Endometrial microvascular endothelial cells (primary cell): Measurements from ENCODE around the gene SORBS1. TPM values are rescaled to one million over a fixed set of nuclear protein-coding genes. Genes with fewer than 3 reads are reported as not detected.

Experiments
- in situ Hi-C: cut with HindIII; loops from 2 replicates; pipeline ENCODE4 v1.10.0; 2017; ENCODE audit warnings: low sequenced_read_pairs, low pct_unique_long_range_greater_than_20kb; ENCODE audit errors: inconsistent ontology term
- total RNA-seq: library from RNA; depleted of rRNA; stranded (reverse); fragments of >200 nt; gene quantifications from one replicate; pipeline ENCODE4 v1.2.3, GENCODE V29; 2015; ENCODE audit errors: inconsistent ontology term

SORBS1 gene
- total RNA-seq, 1 donor from 2014 or later = 4.5 TPM

DNA sequence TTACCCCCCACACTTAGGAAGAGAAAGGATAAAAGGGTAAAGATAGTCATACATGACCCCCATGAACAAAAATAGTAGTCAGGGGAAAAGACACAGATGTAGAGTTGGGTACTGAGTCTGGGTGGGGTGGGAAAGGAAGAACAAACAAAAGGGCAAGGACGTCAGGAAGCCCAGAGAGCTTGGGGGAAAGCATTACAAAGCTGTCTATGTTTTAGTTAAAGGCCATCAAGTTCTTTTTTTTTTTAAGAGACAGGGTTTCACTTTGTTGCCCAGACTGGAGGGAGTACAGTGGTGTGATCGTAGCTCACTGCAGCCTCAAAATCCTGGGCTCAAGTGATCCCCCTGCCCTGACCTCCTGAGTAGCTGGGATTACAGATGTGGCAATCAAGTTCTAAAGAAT, 172.0 kb downstream of the SORBS1 start:
- in situ Hi-C loops = no loop called here

DNA sequence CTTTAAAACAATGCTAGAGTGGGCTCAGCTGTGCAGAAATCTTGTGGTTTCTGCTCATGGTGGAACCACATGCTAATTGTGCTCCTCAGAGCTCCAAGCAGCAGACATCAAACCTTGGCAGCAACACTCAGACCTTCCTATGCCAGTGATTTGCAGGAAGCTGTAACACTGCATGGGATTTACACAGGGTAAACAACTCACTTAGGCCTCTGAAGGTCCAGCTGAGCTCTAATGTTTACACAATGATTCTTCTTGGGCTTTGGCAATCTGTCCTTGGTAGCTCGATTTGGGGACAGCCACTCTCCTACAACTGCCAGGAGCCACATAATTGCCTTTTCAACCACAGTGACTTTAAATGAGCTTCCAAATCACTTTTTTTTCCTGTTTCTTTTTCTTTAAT, 172.6 kb downstream of the SORBS1 start:
- in situ Hi-C loops = no loop called here

DNA sequence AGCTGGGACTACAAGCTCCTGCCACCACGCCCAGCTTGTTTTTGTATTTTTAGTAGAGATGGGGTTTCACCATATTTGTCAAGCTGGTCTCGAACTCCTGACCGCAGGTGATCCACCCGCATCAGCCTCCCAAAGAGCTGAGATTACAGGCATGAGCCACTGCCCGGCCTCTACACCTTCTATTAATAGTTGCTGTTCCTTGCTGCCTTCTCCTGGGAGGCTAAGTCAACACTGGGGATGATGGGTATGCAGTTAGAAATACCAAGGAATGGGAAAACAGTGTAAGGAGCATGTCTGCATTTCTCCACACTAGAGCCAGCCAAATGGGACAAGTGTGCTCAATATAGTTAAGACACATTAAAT, 173.1 kb downstream of the SORBS1 start:
- in situ Hi-C loops = no loop called here

DNA sequence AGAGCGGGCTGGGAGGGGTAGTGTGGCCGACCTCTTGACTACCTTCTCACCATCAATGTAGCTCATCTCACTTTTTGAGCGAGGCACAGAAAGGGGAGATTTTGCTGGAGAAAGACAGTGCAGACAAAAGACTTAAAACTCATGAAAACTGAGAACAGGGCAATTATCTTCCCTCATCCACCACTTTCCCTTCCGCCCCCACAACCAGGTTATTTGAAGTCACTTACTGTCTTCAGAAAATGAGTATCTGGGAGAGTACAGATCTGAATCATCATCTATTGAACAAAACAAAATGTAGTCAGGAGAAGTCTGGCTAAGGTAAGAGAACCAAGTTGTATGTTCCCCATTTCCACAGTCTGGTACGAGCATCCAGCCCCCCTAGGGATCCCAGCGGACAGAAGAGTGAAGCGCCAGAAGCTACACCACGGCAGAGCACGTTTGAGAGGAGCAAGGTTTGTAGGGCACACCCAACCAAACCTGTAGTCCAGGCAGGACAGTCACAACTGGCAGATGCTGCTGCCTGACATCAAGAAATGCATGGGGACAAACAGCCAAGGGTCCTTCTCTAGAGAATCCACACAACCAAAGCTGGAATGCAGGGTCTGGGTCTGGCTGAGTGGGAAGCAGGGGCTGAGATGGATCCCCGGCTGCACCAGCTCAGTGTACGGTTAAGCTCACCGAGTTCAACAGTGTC, 177.0 kb downstream of the SORBS1 start:
- in situ Hi-C loops = no loop called here

DNA sequence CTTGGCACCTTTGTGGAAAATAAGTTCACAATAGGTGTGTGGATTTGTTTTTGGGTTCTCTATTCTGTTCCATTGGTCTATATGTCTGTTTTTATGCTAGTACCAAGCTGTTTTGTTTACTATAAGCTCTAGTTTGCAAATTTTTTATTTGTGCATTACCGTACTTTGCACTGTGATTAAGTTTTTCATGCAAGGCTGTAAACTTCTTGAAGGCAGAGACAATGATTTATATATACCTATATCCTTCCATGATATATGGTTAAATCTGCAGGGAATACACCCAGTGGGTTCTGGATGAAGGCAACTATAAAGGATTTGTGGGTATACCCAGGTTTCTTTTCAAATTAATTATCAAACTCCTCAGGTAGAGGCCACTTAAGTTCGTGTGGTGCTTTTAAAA, 178.6 kb downstream of the SORBS1 start:
- in situ Hi-C loops = no loop called here

DNA sequence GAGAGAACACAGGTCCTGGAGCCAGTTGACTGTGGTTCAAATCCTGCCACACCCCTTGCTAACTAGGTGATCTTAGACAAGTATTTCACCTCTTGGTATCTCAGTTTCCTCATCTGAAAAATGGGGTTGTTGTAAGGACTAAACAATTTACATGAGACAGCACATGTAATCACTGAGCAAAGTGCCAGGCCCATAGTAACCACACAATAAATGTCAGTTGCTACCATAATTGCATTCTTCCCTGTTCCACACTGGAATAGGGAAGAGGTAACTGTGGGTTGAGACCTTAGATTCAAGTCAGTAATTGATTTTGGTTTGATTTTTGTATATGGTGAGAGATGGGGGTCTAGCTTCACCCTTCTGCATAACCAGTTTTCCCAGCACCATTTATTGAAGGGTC, 179.0 kb downstream of the SORBS1 start:
- in situ Hi-C loops = no loop called here

GRCh38 chr10:95377950-95378349, 183.2 kb downstream of the SORBS1 start:
- in situ Hi-C loops = no loop called here

GRCh38 chr10:95375418-95375817, 185.8 kb downstream of the SORBS1 start:
- in situ Hi-C loops = no loop called here

- in situ Hi-C loops = no loop called here
Observed at GRCh38 chr10:95374597-95375209, 186.5 kb downstream of the SORBS1 start.

DNA sequence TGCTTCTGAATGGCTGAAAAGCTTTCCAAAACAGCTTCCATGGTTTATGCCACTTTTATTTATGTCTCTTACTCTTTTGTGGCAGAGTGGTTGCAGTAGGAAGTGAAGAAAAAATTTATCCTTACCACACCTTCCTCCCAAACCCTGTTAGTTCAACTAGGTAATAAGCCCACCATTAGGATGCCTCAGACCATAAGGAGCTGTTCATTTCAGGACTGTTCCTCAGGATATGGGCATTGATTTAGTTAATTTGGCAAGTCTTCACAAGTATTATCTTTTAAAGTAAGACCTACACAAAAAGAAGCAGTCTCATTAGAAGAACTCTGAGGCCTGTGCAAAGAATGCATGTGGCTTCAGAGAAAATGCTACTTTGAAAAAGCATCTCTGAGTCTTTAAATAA, 187.5 kb downstream of the SORBS1 start:
- in situ Hi-C loops = no loop called here

GRCh38 chr10:95364342-95364741, 196.8 kb downstream of the SORBS1 start:
- in situ Hi-C loops = no loop called here

- in situ Hi-C loops = no loop called here
Observed at GRCh38 chr10:95363303-95363912, 197.8 kb downstream of the SORBS1 start.

GRCh38 chr10:95360122-95360714, 201.0 kb downstream of the SORBS1 start:
- in situ Hi-C loops = no loop called here

DNA sequence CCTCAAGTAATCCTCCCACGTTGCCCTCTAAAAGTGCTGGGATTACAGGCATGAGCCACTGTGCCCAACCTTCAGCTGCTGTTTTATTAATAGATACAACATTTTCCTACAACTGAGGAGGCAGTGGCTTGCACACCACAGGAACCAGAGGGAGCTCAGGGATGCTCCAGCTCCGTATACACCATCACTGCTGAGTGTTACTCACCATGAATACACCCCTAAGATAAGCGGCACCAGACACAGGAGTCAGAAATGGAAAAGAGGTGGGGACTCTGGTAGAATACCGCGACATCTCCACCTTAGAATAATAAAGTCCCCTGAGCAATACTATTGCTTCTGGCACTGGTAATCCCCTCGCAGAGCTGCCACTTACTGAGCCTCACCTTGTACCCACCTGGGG, 201.7 kb downstream of the SORBS1 start:
- in situ Hi-C loops = no loop called here

GRCh38 chr10:95356190-95356955, 204.8 kb downstream of the SORBS1 start:
- in situ Hi-C loops = no loop called here

GRCh38 chr10:95355301-95355700, 205.9 kb downstream of the SORBS1 start:
- in situ Hi-C loops = no loop called here

- in situ Hi-C loops = no loop called here
Observed at GRCh38 chr10:95354110-95354509, 207.1 kb downstream of the SORBS1 start.

DNA sequence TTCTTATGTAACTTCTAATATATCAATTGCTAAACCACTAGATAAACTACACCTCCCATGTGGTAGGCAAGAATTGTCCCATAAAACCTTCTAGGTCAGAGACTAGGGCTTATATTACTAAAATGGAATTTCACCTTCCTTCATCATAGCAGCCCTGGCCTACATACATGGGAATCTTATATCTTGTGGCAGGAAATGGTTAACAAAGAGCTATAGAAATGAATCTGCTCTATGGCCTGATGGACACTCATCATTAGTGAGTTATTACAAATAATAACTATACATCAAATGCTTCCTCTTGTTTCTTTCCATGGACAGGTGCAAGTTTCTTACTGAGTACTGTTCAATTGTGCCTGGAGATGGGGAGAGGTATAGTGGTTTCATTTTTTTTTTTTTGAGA, 208.0 kb downstream of the SORBS1 start:
- in situ Hi-C loops = no loop called here

DNA sequence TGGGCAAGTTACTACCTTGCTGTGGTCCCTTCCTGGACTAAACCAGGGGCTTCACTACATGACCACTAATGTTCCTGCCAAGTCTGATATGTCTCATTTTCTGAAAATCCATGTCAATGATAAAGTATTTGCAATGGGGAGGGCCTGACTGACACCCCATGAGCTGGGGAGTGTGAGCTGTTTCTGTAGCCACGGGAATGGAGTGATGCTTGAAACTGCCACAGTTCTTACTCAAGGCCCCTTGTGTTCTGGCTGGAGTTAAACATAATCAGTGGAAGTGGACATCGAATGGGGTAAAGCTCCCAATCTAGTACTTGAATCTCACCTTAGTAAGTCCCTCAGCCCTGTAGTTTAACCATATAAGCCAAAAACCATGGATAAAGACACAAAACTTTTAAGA, 208.5 kb downstream of the SORBS1 start:
- in situ Hi-C loops = no loop called here
